ENCODE results near the gene JAKMIP3.

DNA sequence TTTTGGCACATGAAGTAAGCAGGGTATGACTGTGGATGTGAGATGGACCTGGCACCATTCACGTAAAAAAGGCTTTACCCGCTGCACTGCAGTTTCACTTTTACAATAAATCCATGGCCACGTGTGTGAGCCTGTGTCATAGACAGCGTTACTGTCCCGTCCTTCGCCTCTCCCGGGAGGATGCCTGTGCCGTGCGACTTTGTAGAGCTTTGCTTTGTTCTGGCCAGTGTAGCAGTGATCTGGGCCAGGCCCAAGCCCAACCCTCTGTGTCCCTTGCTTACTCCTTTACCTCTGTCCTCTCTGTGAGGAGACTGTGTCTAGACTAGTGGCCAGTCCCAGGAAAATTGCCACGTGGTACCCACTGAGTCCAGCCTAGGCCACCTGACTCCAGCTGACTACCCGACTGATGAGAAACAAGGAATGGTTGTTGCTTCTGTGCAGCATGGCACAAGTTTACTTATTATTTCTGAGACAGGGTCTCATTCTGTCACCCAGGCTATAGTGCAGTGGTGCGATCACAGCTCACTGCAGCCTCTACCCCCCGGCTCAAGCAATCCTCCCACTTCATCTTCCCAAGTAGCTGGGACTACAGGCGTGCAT is 48.1 kb downstream of the JAKMIP3 start:
- TF ChIP-seq, protein P1, sequence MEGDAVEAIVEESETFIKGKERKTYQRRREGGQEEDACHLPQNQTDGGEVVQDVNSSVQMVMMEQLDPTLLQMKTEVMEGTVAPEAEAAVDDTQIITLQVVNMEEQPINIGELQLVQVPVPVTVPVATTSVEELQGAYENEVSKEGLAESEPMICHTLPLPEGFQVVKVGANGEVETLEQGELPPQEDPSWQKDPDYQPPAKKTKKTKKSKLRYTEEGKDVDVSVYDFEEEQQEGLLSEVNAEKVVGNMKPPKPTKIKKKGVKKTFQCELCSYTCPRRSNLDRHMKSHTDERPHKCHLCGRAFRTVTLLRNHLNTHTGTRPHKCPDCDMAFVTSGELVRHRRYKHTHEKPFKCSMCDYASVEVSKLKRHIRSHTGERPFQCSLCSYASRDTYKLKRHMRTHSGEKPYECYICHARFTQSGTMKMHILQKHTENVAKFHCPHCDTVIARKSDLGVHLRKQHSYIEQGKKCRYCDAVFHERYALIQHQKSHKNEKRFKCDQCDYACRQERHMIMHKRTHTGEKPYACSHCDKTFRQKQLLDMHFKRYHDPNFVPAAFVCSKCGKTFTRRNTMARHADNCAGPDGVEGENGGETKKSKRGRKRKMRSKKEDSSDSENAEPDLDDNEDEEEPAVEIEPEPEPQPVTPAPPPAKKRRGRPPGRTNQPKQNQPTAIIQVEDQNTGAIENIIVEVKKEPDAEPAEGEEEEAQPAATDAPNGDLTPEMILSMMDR (IDR thresholded peaks at IDR 0.05), result no peak
- no peak for TF ChIP-seq POLR2A (IDR thresholded peaks at IDR 0.05)
